22Rv1 (cell line): Measurements from ENCODE around the gene HRC.

Experiments
- H3K27ac ChIP-seq: fragments of 450-650 bp; 2 replicates; pipeline ENCODE4 v1.5.1; 2017
- ZFX ChIP-seq: fragments of 450-650 bp; IDR thresholded peaks from 2 replicates; pipeline ENCODE4 v1.6.1; 2017; ENCODE audit warnings: antibody characterized with exemption, borderline replicate concordance
- TF ChIP-seq, protein P1 (sequence below): fragments of 450-650 bp; IDR thresholded peaks from 2 replicates; pipeline ENCODE4 v1.5.1; 2017; ENCODE audit warnings: mild to moderate bottlenecking

HRC gene

DNA sequence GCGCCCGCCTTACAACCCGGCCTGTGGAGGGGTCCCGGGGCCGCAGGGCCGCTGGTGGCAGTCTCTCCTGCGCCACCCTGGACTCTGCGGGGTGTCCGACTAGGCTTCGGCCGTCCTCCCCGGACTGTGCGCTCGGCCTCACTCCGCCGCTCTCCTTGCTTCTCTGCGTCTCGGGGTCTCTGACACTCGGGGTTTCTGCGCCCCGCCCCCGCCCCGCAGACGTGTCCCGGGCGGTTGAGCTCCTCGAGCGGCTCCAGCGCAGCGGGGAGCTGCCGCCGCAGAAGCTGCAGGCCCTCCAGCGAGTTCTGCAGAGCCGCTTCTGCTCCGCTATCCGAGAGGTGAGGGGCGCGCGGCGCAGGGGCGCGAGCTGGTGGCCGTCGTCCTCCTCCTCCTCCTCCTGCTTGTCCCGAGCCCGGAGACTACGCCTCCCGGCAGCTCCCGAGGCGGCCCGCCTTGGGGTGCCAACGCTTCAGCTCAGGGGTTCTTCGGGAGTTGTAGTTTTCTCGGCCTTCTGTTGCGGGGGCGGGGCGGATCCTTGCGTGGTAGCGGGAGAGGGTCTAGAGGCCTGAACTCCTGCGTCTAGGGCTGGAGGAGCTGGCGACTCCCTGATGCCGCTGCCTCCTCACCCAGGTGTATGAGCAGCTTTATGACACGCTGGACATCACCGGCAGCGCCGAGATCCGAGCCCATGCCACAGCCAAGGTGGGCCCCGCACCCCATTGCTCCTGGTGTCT lies 40.4 kb downstream of the HRC start:
- H3K27ac ChIP-seq: peak overlapping the region; percentile 99
- TF ChIP-seq ZFX: no peak
- TF ChIP-seq, protein P1, sequence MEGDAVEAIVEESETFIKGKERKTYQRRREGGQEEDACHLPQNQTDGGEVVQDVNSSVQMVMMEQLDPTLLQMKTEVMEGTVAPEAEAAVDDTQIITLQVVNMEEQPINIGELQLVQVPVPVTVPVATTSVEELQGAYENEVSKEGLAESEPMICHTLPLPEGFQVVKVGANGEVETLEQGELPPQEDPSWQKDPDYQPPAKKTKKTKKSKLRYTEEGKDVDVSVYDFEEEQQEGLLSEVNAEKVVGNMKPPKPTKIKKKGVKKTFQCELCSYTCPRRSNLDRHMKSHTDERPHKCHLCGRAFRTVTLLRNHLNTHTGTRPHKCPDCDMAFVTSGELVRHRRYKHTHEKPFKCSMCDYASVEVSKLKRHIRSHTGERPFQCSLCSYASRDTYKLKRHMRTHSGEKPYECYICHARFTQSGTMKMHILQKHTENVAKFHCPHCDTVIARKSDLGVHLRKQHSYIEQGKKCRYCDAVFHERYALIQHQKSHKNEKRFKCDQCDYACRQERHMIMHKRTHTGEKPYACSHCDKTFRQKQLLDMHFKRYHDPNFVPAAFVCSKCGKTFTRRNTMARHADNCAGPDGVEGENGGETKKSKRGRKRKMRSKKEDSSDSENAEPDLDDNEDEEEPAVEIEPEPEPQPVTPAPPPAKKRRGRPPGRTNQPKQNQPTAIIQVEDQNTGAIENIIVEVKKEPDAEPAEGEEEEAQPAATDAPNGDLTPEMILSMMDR: no peak

- peak within 1 kb of the TSS; percentile 99 for H3K27ac ChIP-seq
- TF ChIP-seq ZFX: no peak
- TF ChIP-seq, protein P1: peak; percentile 85
Observed at GRCh38 chr19:49113762-49114629, 41.2 kb downstream of the HRC start, which contains the start of gene LIN7B. TSS of gene LIN7B (plus strand) at chr19:49114370. CDS start at chr19:49114405, 35 bp downstream.

DNA sequence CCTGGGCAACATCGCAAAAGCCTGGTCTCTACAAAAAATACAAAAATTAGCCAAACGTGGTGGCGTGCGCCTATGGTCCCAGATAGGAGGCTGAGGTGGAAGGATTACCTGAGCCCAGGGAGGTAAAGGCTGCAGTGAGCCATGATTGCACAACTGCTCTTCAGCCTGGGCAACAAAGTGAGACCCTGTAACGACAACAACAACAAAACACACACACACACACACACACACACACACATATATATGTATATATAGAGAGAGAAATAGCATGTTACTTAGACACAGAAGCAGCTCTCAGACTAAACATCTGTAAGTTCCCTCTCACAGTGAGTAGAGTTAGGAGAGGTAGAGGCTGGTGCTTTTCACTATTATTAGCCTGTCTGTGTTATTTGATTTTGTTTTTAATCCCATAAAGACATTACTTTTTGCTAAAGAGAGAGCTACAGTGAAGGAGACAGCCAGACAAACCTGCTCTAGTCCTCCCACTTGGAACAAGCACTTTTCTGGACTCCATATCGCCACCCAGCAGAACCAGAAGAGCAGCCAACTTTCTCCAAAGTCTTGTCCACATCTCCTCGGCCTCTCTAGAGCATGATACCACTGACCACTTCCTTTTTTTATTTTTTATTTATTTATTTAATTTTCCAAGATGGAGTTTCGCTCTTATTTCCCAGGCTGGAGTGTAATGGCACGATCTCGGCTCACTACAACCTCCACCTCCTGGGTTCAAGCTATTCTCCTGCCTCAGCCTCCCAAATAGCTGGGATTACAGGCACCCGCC lies 43.8 kb downstream of the HRC start:
- no peak for TF ChIP-seq ZFX
- TF ChIP-seq, protein P1: no peak; the same call in 1 of the 2 replicates
- H3K27ac ChIP-seq: peak overlapping the region; percentile 99

DNA sequence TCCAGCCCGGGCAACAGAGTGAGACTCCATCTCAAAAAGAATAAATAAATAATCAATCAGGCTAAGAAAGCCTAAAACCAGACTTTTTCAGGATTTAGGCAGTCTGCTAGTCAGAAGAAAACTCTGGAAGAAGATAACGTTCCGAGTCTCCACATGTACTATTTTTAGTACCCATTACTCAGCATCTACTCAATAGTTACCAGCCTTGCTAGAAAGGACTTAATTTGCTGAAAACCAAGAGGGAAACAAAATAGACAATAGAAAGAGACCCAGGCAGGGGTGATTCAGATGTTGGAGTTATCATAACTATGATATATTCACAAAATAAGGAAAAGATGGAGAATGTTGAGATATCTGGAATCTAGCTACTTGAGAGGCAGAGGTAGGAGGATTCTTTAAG lies 44.6 kb downstream of the HRC start:
- TF ChIP-seq, protein P1: peak; percentile 18
- no peak for TF ChIP-seq ZFX
- peak overlapping the region; percentile 99 for H3K27ac ChIP-seq

GRCh38 chr19:49109569-49110233 lies 45.5 kb downstream of the HRC start:
- TF ChIP-seq, protein P1: no peak
- TF ChIP-seq ZFX: no peak
- H3K27ac ChIP-seq: peak overlapping the region; percentile 99

GRCh38 chr19:49109051-49109450 lies 46.1 kb downstream of the HRC start:
- peak overlapping the region; percentile 99 for H3K27ac ChIP-seq
- TF ChIP-seq ZFX: no peak
- TF ChIP-seq, protein P1: no peak
